ENCODE results near the gene ETFRF1.

Gene ETFRF1

GRCh38 chr12:25213338-25213737, 18.3 kb downstream of the ETFRF1 start:
- no peak for DNase-seq (ENCODE audit: low read depth in 1 of 2, low spot score in 1 of 2)
- H3K4me3 ChIP-seq (replicated peaks; ENCODE audit: insufficient read depth, low read length), result no peak overlapping the region
- no peak for TF ChIP-seq CTCF (IDR thresholded peaks at IDR 0.05; ENCODE audit: insufficient read depth, low read length)
- no peak for TF ChIP-seq SPI1 (IDR thresholded peaks at IDR 0.05; ENCODE audit: borderline replicate concordance, low read depth)
- TF ChIP-seq, protein P1, sequence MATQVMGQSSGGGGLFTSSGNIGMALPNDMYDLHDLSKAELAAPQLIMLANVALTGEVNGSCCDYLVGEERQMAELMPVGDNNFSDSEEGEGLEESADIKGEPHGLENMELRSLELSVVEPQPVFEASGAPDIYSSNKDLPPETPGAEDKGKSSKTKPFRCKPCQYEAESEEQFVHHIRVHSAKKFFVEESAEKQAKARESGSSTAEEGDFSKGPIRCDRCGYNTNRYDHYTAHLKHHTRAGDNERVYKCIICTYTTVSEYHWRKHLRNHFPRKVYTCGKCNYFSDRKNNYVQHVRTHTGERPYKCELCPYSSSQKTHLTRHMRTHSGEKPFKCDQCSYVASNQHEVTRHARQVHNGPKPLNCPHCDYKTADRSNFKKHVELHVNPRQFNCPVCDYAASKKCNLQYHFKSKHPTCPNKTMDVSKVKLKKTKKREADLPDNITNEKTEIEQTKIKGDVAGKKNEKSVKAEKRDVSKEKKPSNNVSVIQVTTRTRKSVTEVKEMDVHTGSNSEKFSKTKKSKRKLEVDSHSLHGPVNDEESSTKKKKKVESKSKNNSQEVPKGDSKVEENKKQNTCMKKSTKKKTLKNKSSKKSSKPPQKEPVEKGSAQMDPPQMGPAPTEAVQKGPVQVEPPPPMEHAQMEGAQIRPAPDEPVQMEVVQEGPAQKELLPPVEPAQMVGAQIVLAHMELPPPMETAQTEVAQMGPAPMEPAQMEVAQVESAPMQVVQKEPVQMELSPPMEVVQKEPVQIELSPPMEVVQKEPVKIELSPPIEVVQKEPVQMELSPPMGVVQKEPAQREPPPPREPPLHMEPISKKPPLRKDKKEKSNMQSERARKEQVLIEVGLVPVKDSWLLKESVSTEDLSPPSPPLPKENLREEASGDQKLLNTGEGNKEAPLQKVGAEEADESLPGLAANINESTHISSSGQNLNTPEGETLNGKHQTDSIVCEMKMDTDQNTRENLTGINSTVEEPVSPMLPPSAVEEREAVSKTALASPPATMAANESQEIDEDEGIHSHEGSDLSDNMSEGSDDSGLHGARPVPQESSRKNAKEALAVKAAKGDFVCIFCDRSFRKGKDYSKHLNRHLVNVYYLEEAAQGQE (IDR thresholded peaks at IDR 0.05; ENCODE audit: insufficient replicate concordance, low read depth), result no peak
- TF ChIP-seq GABPA (IDR thresholded peaks at IDR 0.05; ENCODE audit: low read depth), result no peak
- no peak for TF ChIP-seq POLR2AphosphoS5 (IDR thresholded peaks at IDR 0.05; ENCODE audit: low read depth)
- H3K27ac ChIP-seq (replicated peaks), result no peak overlapping the region
- H3K27me3 ChIP-seq (ENCODE audit: insufficient read depth, poor library complexity, severe bottlenecking), result no peaks in the 10 kb centered on the region

GRCh38 chr12:25236190-25236589, 41.2 kb downstream of the ETFRF1 start:
- TF ChIP-seq SPI1 (IDR thresholded peaks at IDR 0.05; ENCODE audit: borderline replicate concordance, low read depth) (no peak), CTCF (IDR thresholded peaks at IDR 0.05; ENCODE audit: insufficient read depth, low read length) (no peak), POLR2AphosphoS5 (IDR thresholded peaks at IDR 0.05; ENCODE audit: low read depth) (no peak), GABPA (IDR thresholded peaks at IDR 0.05; ENCODE audit: low read depth) (no peak)
- TF ChIP-seq, protein P1 (IDR thresholded peaks at IDR 0.05; ENCODE audit: insufficient replicate concordance, low read depth), result no peak
- no peak for DNase-seq (ENCODE audit: low read depth in 1 of 2, low spot score in 1 of 2)
- H3K4me3 ChIP-seq (replicated peaks; ENCODE audit: insufficient read depth, low read length), result no peak overlapping the region
- no peak overlapping the region for H3K27ac ChIP-seq (replicated peaks)
- H3K27me3 ChIP-seq (ENCODE audit: insufficient read depth, poor library complexity, severe bottlenecking), result no peaks in the 10 kb centered on the region

DNA sequence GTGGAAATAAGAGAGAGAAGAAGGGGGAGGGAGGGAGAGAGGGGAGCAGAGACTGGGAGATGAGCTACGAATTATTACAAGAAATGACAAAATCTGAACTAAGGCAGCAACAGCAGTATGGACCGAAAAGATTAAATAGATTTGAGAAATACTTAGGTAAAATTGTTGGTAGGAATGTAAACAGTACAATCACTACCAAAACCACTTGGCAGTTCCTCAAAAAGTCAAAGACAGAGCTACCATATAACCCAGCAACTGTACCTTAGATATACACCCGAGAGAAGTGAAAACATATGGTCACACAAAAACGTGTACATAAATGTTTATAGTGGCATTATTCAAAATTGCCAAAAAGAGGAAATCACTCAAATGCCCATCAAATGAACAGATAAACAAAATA, 41.6 kb downstream of the ETFRF1 start:
- no peak for DNase-seq (ENCODE audit: low read depth in 1 of 2, low spot score in 1 of 2)
- H3K27ac ChIP-seq (replicated peaks), result no peak overlapping the region
- no peaks in the 10 kb centered on the region for H3K27me3 ChIP-seq (ENCODE audit: insufficient read depth, poor library complexity, severe bottlenecking)
- no peak overlapping the region for H3K4me3 ChIP-seq (replicated peaks; ENCODE audit: insufficient read depth, low read length)
- TF ChIP-seq GABPA (IDR thresholded peaks at IDR 0.05; ENCODE audit: low read depth) (no peak), SPI1 (IDR thresholded peaks at IDR 0.05; ENCODE audit: borderline replicate concordance, low read depth) (no peak)
- TF ChIP-seq, protein P1 (IDR thresholded peaks at IDR 0.05; ENCODE audit: insufficient replicate concordance, low read depth), result no peak

All from HL-60 (cell line).